Muscle layer of duodenum (tissue), 2 donors: Measurements from ENCODE around the gene KIF16B.

Experiments used
- H3K27ac ChIP-seq: one replicate; pipeline ENCODE4 v1.7.0; 2013; ENCODE audit warnings: mild to moderate bottlenecking, low read length
- H3K27me3 ChIP-seq: one replicate; pipeline ENCODE4 v1.7.0; 2013; ENCODE audit warnings: low read depth, mild to moderate bottlenecking, control low read depth, low read length
- H3K36me3 ChIP-seq, 2 donors: one replicate each; pipeline ENCODE4 v1.7.0; 2013; ENCODE audit warnings: low read length in 2 of 2, control low read depth in 1 of 2, mild to moderate bottlenecking in 1 of 2; ENCODE audit not compliant: insufficient read depth in 2 of 2, control insufficient read depth in 1 of 2
- H3K4me1 ChIP-seq, 2 donors: one replicate each; pipeline ENCODE4 v1.7.0; 2013; ENCODE audit warnings: low read length in 2 of 2, mild to moderate bottlenecking in 2 of 2, control low read depth in 1 of 2, moderate library complexity in 1 of 2; ENCODE audit not compliant: insufficient read depth in 2 of 2, control insufficient read depth in 1 of 2
- H3K4me3 ChIP-seq, 2 donors: one replicate each; pipeline ENCODE4 v1.7.0; 2013; ENCODE audit warnings: low read length in 2 of 2, low read depth in 1 of 2, mild to moderate bottlenecking in 1 of 2
- H3K9me3 ChIP-seq, 2 donors: one replicate each; pipeline ENCODE4 v1.7.0; 2013; ENCODE audit warnings: low read length in 2 of 2, control low read depth in 1 of 2, mild to moderate bottlenecking in 1 of 2; ENCODE audit not compliant: control insufficient read depth in 1 of 2
- donor health status: healthy.

KIF16B gene

GRCh38 chr20:16392346-16392745 is 180.9 kb downstream of the KIF16B start:
- H3K36me3 ChIP-seq = peaks cover 0 to 5% of the 10 kb centered on the region in 2 donors
- H3K4me3 ChIP-seq = no peak overlapping the region
- peaks cover 0 to 4% of the 10 kb centered on the region in 2 donors for H3K4me1 ChIP-seq
- H3K27ac ChIP-seq = no peak overlapping the region
- H3K9me3 ChIP-seq = no peaks in the 10 kb centered on the region
- no peaks in the 10 kb centered on the region for H3K27me3 ChIP-seq

- Histone ChIP-seq H3K27me3 (no peaks in the 10 kb centered on the region), H3K4me1 (no peaks in the 10 kb centered on the region), H3K9me3 (no peaks in the 10 kb centered on the region)
Observed at GRCh38 chr20:16390991-16391390, 182.3 kb downstream of the KIF16B start.

GRCh38 chr20:16388731-16389130 is 184.5 kb downstream of the KIF16B start:
- H3K9me3 ChIP-seq = no peaks in the 10 kb centered on the region
- H3K36me3 ChIP-seq = peaks cover 0 to 12% of the 10 kb centered on the region in 2 donors
- no peaks in the 10 kb centered on the region for H3K27me3 ChIP-seq
- no peak overlapping the region for H3K4me3 ChIP-seq
- no peak overlapping the region for H3K27ac ChIP-seq
- no peaks in the 10 kb centered on the region for H3K4me1 ChIP-seq

More at GRCh38 chr20:16390991-16391390, 182.3 kb downstream of the KIF16B start:
- Histone ChIP-seq H3K27ac (no peak overlapping the region), H3K36me3 (peaks cover 0 to 5% of the 10 kb centered on the region in 2 donors), H3K4me3 (no peak overlapping the region)

- no peak overlapping the region for H3K4me3 ChIP-seq
- H3K27me3 ChIP-seq = no peaks in the 10 kb centered on the region
- peaks cover 0 to 12% of the 10 kb centered on the region in 2 donors for H3K36me3 ChIP-seq
- H3K9me3 ChIP-seq = no peaks in the 10 kb centered on the region
- no peak overlapping the region for H3K27ac ChIP-seq
- H3K4me1 ChIP-seq = no peaks in the 10 kb centered on the region
Observed at GRCh38 chr20:16387666-16388065, 185.6 kb downstream of the KIF16B start.

GRCh38 chr20:16385891-16386290 is 187.4 kb downstream of the KIF16B start:
- Histone ChIP-seq H3K36me3 (peaks cover 0 to 7% of the 10 kb centered on the region in 2 donors), H3K27me3 (no peaks in the 10 kb centered on the region), H3K4me1 (no peaks in the 10 kb centered on the region), H3K27ac (no peak overlapping the region), H3K9me3 (no peaks in the 10 kb centered on the region), H3K4me3 (no peak overlapping the region)

GRCh38 chr20:16385462-16385861 is 187.8 kb downstream of the KIF16B start:
- Histone ChIP-seq H3K4me1 (no peaks in the 10 kb centered on the region), H3K27ac (no peak overlapping the region), H3K9me3 (no peaks in the 10 kb centered on the region), H3K27me3 (no peaks in the 10 kb centered on the region), H3K4me3 (no peak overlapping the region), H3K36me3 (peaks cover 0 to 7% of the 10 kb centered on the region in 2 donors)

GRCh38 chr20:16381444-16381843 is 191.8 kb downstream of the KIF16B start:
- Histone ChIP-seq H3K9me3 (no peaks in the 10 kb centered on the region), H3K27ac (no peak overlapping the region), H3K36me3 (peaks cover 3 to 24% of the 10 kb centered on the region in 2 donors), H3K4me3 (no peak overlapping the region), H3K4me1 (no peaks in the 10 kb centered on the region), H3K27me3 (no peaks in the 10 kb centered on the region)

- Histone ChIP-seq H3K27me3 (no peaks in the 10 kb centered on the region), H3K4me3 (no peak overlapping the region), H3K36me3 (peaks cover 16 to 31% of the 10 kb centered on the region in 2 donors), H3K27ac (no peak overlapping the region), H3K4me1 (no peaks in the 10 kb centered on the region), H3K9me3 (no peaks in the 10 kb centered on the region)
Observed at GRCh38 chr20:16378712-16379370, 194.4 kb downstream of the KIF16B start.

GRCh38 chr20:16378122-16378521 is 195.1 kb downstream of the KIF16B start:
- Histone ChIP-seq H3K27ac (no peak overlapping the region), H3K4me3 (no peak overlapping the region), H3K27me3 (no peaks in the 10 kb centered on the region), H3K9me3 (no peaks in the 10 kb centered on the region), H3K36me3 (peaks cover 19 to 35% of the 10 kb centered on the region in 2 donors), H3K4me1 (no peaks in the 10 kb centered on the region)

- no peak overlapping the region for H3K4me3 ChIP-seq
- no peaks in the 10 kb centered on the region for H3K27me3 ChIP-seq
- H3K36me3 ChIP-seq = peaks cover 25 to 63% of the 10 kb centered on the region in 2 donors
- no peak overlapping the region for H3K27ac ChIP-seq
- H3K4me1 ChIP-seq = no peaks in the 10 kb centered on the region
- no peaks in the 10 kb centered on the region for H3K9me3 ChIP-seq
Observed at GRCh38 chr20:16369441-16369840, 203.8 kb downstream of the KIF16B start.

GRCh38 chr20:16368645-16369292 is 204.5 kb downstream of the KIF16B start:
- H3K4me3 ChIP-seq = no peak overlapping the region
- H3K27ac ChIP-seq = no peak overlapping the region
- peaks cover 20 to 57% of the 10 kb centered on the region in 2 donors for H3K36me3 ChIP-seq
- no peaks in the 10 kb centered on the region for H3K4me1 ChIP-seq
- no peaks in the 10 kb centered on the region for H3K9me3 ChIP-seq
- no peaks in the 10 kb centered on the region for H3K27me3 ChIP-seq
